Fibroblast of pulmonary artery (primary cell): ENCODE data around the gene ZBTB11.

Experiments
- DNase-seq: peaks from one replicate; pipeline ENCODE4 v3.0.0-alpha.2; 2010; ENCODE audit warnings: low read depth
- H3K4me3 ChIP-seq: replicated peaks from 2 replicates; pipeline ENCODE4 v1.5.1; 2011; ENCODE audit warnings: low read depth, mild to moderate bottlenecking, control low read depth, low read length, moderate library complexity
- TF ChIP-seq, protein P1 (sequence below): IDR thresholded peaks from 2 replicates; pipeline ENCODE4 v1.5.1; 2011; ENCODE audit warnings: mild to moderate bottlenecking, control low read depth, low read length, inconsistent platforms; ENCODE audit errors: missing control alignments

ZBTB11 gene

DNA sequence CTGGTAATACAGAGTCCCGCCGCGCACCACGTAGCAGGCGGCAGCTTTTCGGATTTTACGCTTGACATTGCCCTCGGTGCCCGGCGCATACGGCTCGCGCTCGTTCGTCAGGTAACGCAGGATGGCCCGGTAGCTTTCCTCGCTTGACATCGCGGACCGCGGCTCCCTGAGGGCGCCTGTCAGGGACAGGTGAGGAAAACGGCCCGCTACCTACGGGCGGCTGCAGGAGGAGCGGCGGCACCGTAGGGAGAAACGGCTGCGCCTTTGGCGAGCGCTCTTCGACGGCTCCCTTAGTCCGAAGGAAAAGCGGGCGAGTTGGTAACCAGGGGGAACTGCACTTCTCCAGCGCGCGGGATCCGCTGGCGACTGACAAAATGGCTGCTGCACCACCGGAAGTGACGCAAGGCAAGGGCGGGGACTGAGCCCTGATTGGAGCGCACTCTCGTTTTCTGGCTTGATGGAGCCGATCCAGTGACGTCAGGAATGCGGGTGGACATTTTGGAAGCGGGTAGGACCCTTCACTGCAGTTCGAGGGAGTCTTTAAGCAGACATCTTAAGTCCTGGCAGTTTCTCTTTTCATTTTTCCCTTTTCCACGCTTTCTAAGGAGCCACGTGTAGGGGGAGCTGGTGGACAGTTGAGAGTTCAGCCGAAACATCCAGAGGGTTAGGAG, at the start of gene ZBTB11:
TSS of gene ZBTB11 (minus strand) at position 368 of the 671 bp plus-strand sequence. CDS start at position 150, 218 bp downstream.
- TF ChIP-seq, protein P1, sequence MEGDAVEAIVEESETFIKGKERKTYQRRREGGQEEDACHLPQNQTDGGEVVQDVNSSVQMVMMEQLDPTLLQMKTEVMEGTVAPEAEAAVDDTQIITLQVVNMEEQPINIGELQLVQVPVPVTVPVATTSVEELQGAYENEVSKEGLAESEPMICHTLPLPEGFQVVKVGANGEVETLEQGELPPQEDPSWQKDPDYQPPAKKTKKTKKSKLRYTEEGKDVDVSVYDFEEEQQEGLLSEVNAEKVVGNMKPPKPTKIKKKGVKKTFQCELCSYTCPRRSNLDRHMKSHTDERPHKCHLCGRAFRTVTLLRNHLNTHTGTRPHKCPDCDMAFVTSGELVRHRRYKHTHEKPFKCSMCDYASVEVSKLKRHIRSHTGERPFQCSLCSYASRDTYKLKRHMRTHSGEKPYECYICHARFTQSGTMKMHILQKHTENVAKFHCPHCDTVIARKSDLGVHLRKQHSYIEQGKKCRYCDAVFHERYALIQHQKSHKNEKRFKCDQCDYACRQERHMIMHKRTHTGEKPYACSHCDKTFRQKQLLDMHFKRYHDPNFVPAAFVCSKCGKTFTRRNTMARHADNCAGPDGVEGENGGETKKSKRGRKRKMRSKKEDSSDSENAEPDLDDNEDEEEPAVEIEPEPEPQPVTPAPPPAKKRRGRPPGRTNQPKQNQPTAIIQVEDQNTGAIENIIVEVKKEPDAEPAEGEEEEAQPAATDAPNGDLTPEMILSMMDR: peak; percentile 62
- peak; percentile 100 for DNase-seq
- H3K4me3 ChIP-seq: peak within 1 kb of the TSS; percentile 96

DNA sequence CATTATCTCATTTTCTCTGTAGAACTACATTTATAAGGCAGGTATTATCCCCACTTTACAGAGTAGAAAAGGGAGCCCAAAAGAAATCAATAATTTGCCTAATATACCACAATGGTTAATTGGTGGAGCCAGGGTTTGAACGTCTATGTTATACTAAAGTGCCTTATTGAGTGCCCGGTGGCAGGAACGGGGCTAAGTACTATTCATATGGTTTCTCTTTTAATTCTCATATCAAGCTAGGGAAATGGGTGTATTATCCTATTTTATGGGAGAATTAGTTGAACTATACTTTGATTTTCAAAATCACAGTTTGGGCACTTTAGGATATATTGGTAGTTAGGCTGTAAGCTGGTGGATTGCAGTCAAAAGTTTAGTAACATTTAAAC, 49.0 kb upstream of the ZBTB11 start:
- TF ChIP-seq, protein P1: no peak
- H3K4me3 ChIP-seq: peak overlapping the region; percentile 98
- DNase-seq: no peak

GRCh38 chr3:101725194-101725889, 48.4 kb upstream of the ZBTB11 start:
- peak overlapping the region; percentile 98 for H3K4me3 ChIP-seq
- peak; percentile 19 for DNase-seq
- TF ChIP-seq, protein P1: no peak

DNA sequence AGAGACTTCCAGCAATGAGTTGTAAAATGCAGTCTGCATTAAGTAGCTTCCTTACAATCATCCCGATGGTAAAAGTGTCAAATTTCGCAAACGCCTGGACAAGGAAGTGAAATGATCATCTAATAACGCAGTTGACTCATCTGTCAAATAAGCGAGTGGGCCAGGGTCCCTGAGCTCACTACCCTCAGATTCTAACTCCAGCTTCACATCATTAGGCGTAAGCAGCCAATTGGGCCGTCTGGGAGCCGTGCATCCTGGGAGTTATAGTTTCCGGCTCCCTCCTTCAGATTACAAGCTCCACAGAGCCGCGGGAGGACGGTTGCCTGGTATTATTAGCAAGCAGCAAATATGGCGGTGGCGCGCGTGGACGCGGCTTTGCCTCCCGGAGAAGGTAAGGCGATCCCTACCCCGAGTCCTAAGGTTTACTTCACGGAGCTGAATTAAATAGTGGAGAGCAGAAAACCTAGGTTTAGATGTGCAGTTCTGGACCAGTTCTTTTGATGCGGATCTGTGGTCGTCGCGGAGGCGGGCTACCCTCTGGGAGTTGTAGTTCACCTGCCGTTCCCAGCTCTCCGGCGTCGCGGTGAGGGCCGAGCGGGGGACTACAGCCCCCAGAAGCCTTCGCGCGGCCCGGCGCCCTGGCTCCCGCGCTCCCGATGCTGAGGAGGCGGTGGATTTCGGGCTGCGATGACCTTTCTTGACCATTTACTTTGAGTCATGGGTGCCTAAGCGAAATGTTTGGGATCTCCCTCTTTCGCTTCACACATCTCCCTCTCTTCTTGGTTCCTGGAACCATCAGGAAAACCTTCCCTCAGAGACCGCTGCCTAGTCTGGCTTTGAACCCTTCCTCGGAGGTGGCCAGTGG, 47.6 kb upstream of the ZBTB11 start, which contains the start of gene CEP97:
TSS of gene CEP97 (plus strand) at position 286 of the 865 bp plus-strand sequence. CDS start at position 349, 63 bp downstream.
- TF ChIP-seq, protein P1: no peak

GRCh38 chr3:101722394-101723173, 45.7 kb upstream of the ZBTB11 start:
- DNase-seq: no peak
- no peak overlapping the region for H3K4me3 ChIP-seq
- TF ChIP-seq, protein P1: no peak

More for the DNA sequence above, 47.6 kb upstream of the ZBTB11 start, which contains the start of gene CEP97:
- peak within 1 kb of the TSS; percentile 98 for H3K4me3 ChIP-seq
- DNase-seq: peak; percentile 92
